ENCODE data around the gene ZCCHC13.
A peak's percentile ranks its signal among the peaks of the same experiment; 100 is the strongest.
"Not testable (repeated sequence)": the region's sequence is repeated elsewhere in the genome, so short reads cannot be mapped to it uniquely, and the experiment has no call there.

Gene ZCCHC13

GRCh38 chrX:74338852-74339251 is 34.9 kb downstream of the ZCCHC13 start:
- no peak for ATAC-seq

GRCh38 chrX:74340051-74340450 is 36.1 kb downstream of the ZCCHC13 start:
- no peak for TF ChIP-seq ZNF8 (CRISPR knock-in tag; IDR thresholded peaks at IDR 0.05)
- TF ChIP-seq ARNTL (CRISPR knock-in tag; IDR thresholded peaks at IDR 0.05; ENCODE audit: borderline replicate concordance, low read depth): no peak
- no peak for TF ChIP-seq ESRRG (CRISPR knock-in tag; IDR thresholded peaks at IDR 0.05)
- TF ChIP-seq GLIS3 (CRISPR knock-in tag; IDR thresholded peaks at IDR 0.05): no peak
- TF ChIP-seq CSDC2 (CRISPR knock-in tag; IDR thresholded peaks at IDR 0.05): no peak
- TF ChIP-seq ZNF565 (CRISPR knock-in tag; conservative IDR thresholded peaks at IDR 0.05; ENCODE audit: low read depth): no peak
- no peak for TF ChIP-seq ZC3H10 (CRISPR knock-in tag; IDR thresholded peaks at IDR 0.05)
- TF ChIP-seq ISL1 (CRISPR knock-in tag; IDR thresholded peaks at IDR 0.05): no peak
- TF ChIP-seq ZNF70 (CRISPR knock-in tag; IDR thresholded peaks at IDR 0.05): no peak
- no peak for ATAC-seq

More at GRCh38 chrX:74338852-74339251, 34.9 kb downstream of the ZCCHC13 start:
- TF ChIP-seq ZC3H10 (CRISPR knock-in tag; IDR thresholded peaks at IDR 0.05) (no peak), CREB5 (CRISPR knock-in tag; IDR thresholded peaks at IDR 0.05; ENCODE audit: low read depth) (no peak), TOX (CRISPR knock-in tag; IDR thresholded peaks at IDR 0.05; ENCODE audit: borderline replicate concordance) (no peak), OSR1 (CRISPR knock-in tag; IDR thresholded peaks at IDR 0.05) (no peak), BACH2 (CRISPR knock-in tag; IDR thresholded peaks at IDR 0.05; ENCODE audit: borderline replicate concordance) (no peak), ESRRG (CRISPR knock-in tag; IDR thresholded peaks at IDR 0.05) (no peak), TSHZ2 (CRISPR knock-in tag; IDR thresholded peaks at IDR 0.05) (no peak), PATZ1 (CRISPR knock-in tag; IDR thresholded peaks at IDR 0.05; ENCODE audit: borderline replicate concordance) (no peak), SNAI2 (CRISPR knock-in tag; IDR thresholded peaks at IDR 0.05) (no peak), PPARA (CRISPR knock-in tag; IDR thresholded peaks at IDR 0.05; ENCODE audit: borderline replicate concordance) (no peak), TCF4 (CRISPR knock-in tag; IDR thresholded peaks at IDR 0.05; ENCODE audit: borderline replicate concordance) (no peak), ZFP3 (CRISPR knock-in tag; IDR thresholded peaks at IDR 0.05) (no peak)

GRCh38 chrX:74342211-74342610 is 38.2 kb downstream of the ZCCHC13 start:
- not testable (repeated sequence) for ATAC-seq

- peak; percentile 95 for ATAC-seq
- TF ChIP-seq ARNTL (CRISPR knock-in tag; IDR thresholded peaks at IDR 0.05; ENCODE audit: borderline replicate concordance, low read depth): no peak
- no peak for TF ChIP-seq ISL1 (CRISPR knock-in tag; IDR thresholded peaks at IDR 0.05)
- TF ChIP-seq TOX (CRISPR knock-in tag; IDR thresholded peaks at IDR 0.05; ENCODE audit: borderline replicate concordance): no peak
- no peak for TF ChIP-seq SNAI2 (CRISPR knock-in tag; IDR thresholded peaks at IDR 0.05)
- TF ChIP-seq ZNF565 (CRISPR knock-in tag; conservative IDR thresholded peaks at IDR 0.05; ENCODE audit: low read depth): no peak
- TF ChIP-seq CSDC2 (CRISPR knock-in tag; IDR thresholded peaks at IDR 0.05): no peak
Observed at GRCh38 chrX:74343343-74344279, 39.6 kb downstream of the ZCCHC13 start.

GRCh38 chrX:74344280-74344622 is 40.3 kb downstream of the ZCCHC13 start:
- peak; percentile 20; the same call in 2 of the 3 replicates for ATAC-seq
- no peak for TF ChIP-seq GLIS3 (CRISPR knock-in tag; IDR thresholded peaks at IDR 0.05)
- TF ChIP-seq RARB (CRISPR knock-in tag; IDR thresholded peaks at IDR 0.05): no peak
- TF ChIP-seq BACH2 (CRISPR knock-in tag; IDR thresholded peaks at IDR 0.05; ENCODE audit: borderline replicate concordance): no peak
- TF ChIP-seq ARNTL (CRISPR knock-in tag; IDR thresholded peaks at IDR 0.05; ENCODE audit: borderline replicate concordance, low read depth): no peak
- TF ChIP-seq CREB5 (CRISPR knock-in tag; IDR thresholded peaks at IDR 0.05; ENCODE audit: low read depth): no peak
- TF ChIP-seq PATZ1 (CRISPR knock-in tag; IDR thresholded peaks at IDR 0.05; ENCODE audit: borderline replicate concordance): no peak
- TF ChIP-seq PPARA (CRISPR knock-in tag; IDR thresholded peaks at IDR 0.05; ENCODE audit: borderline replicate concordance): no peak
- TF ChIP-seq TSHZ2 (CRISPR knock-in tag; IDR thresholded peaks at IDR 0.05): no peak

Measured in SK-N-SH treated with all-trans-retinoic acid at 6 μM for 48 hours (cell line).